WTC11 (cell line): ENCODE data around the gene SRSF6. TPM values are rescaled to one million over a fixed set of nuclear protein-coding genes. Genes with fewer than 3 reads are reported as not detected.

Source experiments
- ATAC-seq: fragments of 200-7000 bp; cut with Tn5 transposase; 2 replicates; pipeline ENCODE4 v1.10.0; 2021; ENCODE audit warnings: mild to moderate bottlenecking, moderate library complexity
- CTCF ChIA-PET: fragments of 300-600 bp; sonication (Branson Sonifier 250); formaldehyde crosslinking; loops from one replicate; lab custom pipeline; 2021; ENCODE audit warnings: antibody characterized with exemption; lab: Charles Lee
- POLR2A ChIA-PET: fragments of 350-600 bp; sonication (Branson Sonifier 250); formaldehyde crosslinking; loops from one replicate; lab custom pipeline; 2021; ENCODE audit warnings: antibody characterized with exemption; lab: Charles Lee
- DNase-seq: peaks from one replicate; pipeline ENCODE4 v3.0.0; 2021; ENCODE audit warnings: low spot score
- H3K27ac Mint-ChIP-seq: 2 replicates; pipeline ENCODE4 v1.8.0; 2021; ENCODE audit warnings: mixed read lengths
- H3K27me3 Mint-ChIP-seq: 2 replicates; pipeline ENCODE4 v1.8.0; 2021; ENCODE audit warnings: low read depth, mild to moderate bottlenecking, moderate library complexity, mixed read lengths
- H3K36me3 Mint-ChIP-seq: 2 replicates; pipeline ENCODE4 v1.8.0; 2021; ENCODE audit warnings: mixed read lengths
- H3K4me1 Mint-ChIP-seq: 2 replicates; pipeline ENCODE4 v1.8.0; 2022; ENCODE audit warnings: mixed read lengths
- H3K4me3 Mint-ChIP-seq: 2 replicates; pipeline ENCODE4 v1.8.0; 2021; ENCODE audit warnings: mild to moderate bottlenecking, moderate library complexity, mixed read lengths
- H3K9me3 Mint-ChIP-seq: 2 replicates; pipeline ENCODE4 v1.8.0; 2021; ENCODE audit warnings: mixed read lengths
- AR ChIP-seq: fragments of 250-450 bp; sonication (Bioruptor Pico); IDR thresholded peaks from 2 replicates; pipeline ENCODE4 v1.9.0; 2021; ENCODE audit warnings: mild to moderate bottlenecking
- ATF6 ChIP-seq: sonication (generic); formaldehyde crosslinking; IDR thresholded peaks from 2 replicates; pipeline ENCODE4 v1.8.1; 2023; ENCODE audit warnings: mild to moderate bottlenecking, missing genetic modification reagents
- E2F5 ChIP-seq: sonication (generic); formaldehyde crosslinking; IDR thresholded peaks from 2 replicates; pipeline ENCODE4 v1.8.1; 2022; ENCODE audit warnings: mild to moderate bottlenecking, moderate library complexity, missing genetic modification reagents
- EMX1 ChIP-seq: fragments of 250-450 bp; sonication (Bioruptor Pico); IDR thresholded peaks from 2 replicates; pipeline ENCODE4 v1.8.0; 2021; ENCODE audit warnings: mild to moderate bottlenecking
- FOXJ3 ChIP-seq: sonication (generic); formaldehyde crosslinking; IDR thresholded peaks from 2 replicates; pipeline ENCODE4 v1.9.0; 2021; ENCODE audit warnings: missing genetic modification reagents, mild to moderate bottlenecking, borderline replicate concordance
- JAZF1 ChIP-seq: fragments of 250-450 bp; sonication (Bioruptor Pico); IDR thresholded peaks from 2 replicates; pipeline ENCODE4 v1.9.0; 2021; ENCODE audit warnings: moderate library complexity, mild to moderate bottlenecking, inconsistent platforms
- MXD4 ChIP-seq: fragments of 250-450 bp; sonication (Bioruptor Pico); IDR thresholded peaks from 2 replicates; pipeline ENCODE4 v1.8.0; 2021; ENCODE audit warnings: mild to moderate bottlenecking, moderate library complexity, borderline replicate concordance
- NFYB ChIP-seq: sonication (generic); formaldehyde crosslinking; conservative IDR thresholded peaks from 2 replicates; pipeline ENCODE4 v1.8.0; 2022; ENCODE audit warnings: low read depth, missing genetic modification reagents
- RORB ChIP-seq: fragments of 250-450 bp; sonication (Bioruptor Pico); IDR thresholded peaks from 2 replicates; pipeline ENCODE4 v1.9.0; 2021; ENCODE audit warnings: mild to moderate bottlenecking
- SMAD4 ChIP-seq: sonication (generic); formaldehyde crosslinking; IDR thresholded peaks from 2 replicates; pipeline ENCODE4 v1.8.0; 2022; ENCODE audit warnings: mild to moderate bottlenecking, missing genetic modification reagents
- SOX15 ChIP-seq: fragments of 250-450 bp; sonication (Bioruptor Pico); IDR thresholded peaks from 2 replicates; pipeline ENCODE4 v1.9.0; 2021; ENCODE audit warnings: mild to moderate bottlenecking
- TEAD1 ChIP-seq: sonication (generic); formaldehyde crosslinking; IDR thresholded peaks from 2 replicates; pipeline ENCODE4 v1.8.0; 2022; ENCODE audit warnings: mild to moderate bottlenecking, missing genetic modification reagents
- ZBTB43 ChIP-seq: sonication (generic); formaldehyde crosslinking; IDR thresholded peaks from 2 replicates; pipeline ENCODE4 v1.8.1; 2023; ENCODE audit warnings: mild to moderate bottlenecking, missing genetic modification reagents
- ZNF396 ChIP-seq: fragments of 250-450 bp; sonication (Bioruptor Pico); IDR thresholded peaks from 2 replicates; pipeline ENCODE4 v1.8.0; 2021; ENCODE audit warnings: mild to moderate bottlenecking, moderate library complexity, borderline replicate concordance
- ZNF425 ChIP-seq: fragments of 250-450 bp; sonication (Bioruptor Pico); conservative IDR thresholded peaks from 2 replicates; pipeline ENCODE4 v1.9.0; 2021; ENCODE audit warnings: mild to moderate bottlenecking
- total RNA-seq: library from RNA; stranded (reverse); gene quantifications from 3 replicates; pipeline ENCODE4 v1.2.3, GENCODE V29; 2021
- TF ChIP-seq, protein P1 (sequence below): sonication (generic); formaldehyde crosslinking; IDR thresholded peaks from 2 replicates; pipeline ENCODE4 v1.8.1; 2023; ENCODE audit warnings: mild to moderate bottlenecking, missing genetic modification reagents, moderate library complexity
- TF ChIP-seq, protein P2 (sequence below): fragments of 200-600 bp; IDR thresholded peaks from 2 replicates; pipeline ENCODE4 v1.8.0; 2022; ENCODE audit warnings: antibody characterized with exemption
- TF ChIP-seq, protein P3 (sequence below): fragments of 250-450 bp; sonication (Bioruptor Pico); IDR thresholded peaks from 2 replicates; pipeline ENCODE4 v1.9.0; 2021; ENCODE audit warnings: moderate library complexity, mild to moderate bottlenecking, inconsistent platforms, borderline replicate concordance

SRSF6 gene
- total RNA-seq, 1 experiment from 2014 or later = 107 TPM

GRCh38 chr20:43450841-43451799 lies 6.6 kb upstream of the SRSF6 start:
- TF ChIP-seq ZNF425 (CRISPR knock-in tag) (no peak), NFYB (CRISPR knock-in tag) (no peak), E2F5 (CRISPR knock-in tag) (no peak), SMAD4 (no peak), MXD4 (no peak), ATF6 (no peak), SOX15 (CRISPR knock-in tag) (no peak), FOXJ3 (CRISPR knock-in tag) (no peak), AR (CRISPR knock-in tag) (no peak)
- DNase-seq = no peak
- POLR2A ChIA-PET = no interaction called here
- Mint-ChIP-seq H3K9me3 (peaks cover 4% of the 10 kb centered on the region; the same call in 1 of the 2 replicates), H3K27ac (no peak overlapping the region), H3K36me3 (no peaks in the 10 kb centered on the region), H3K4me1 (no peaks in the 10 kb centered on the region), H3K4me3 (no peak overlapping the region), H3K27me3 (peaks cover 4% of the 10 kb centered on the region; the same call in 1 of the 2 replicates)
- no peak for ATAC-seq
- CTCF ChIA-PET = interaction anchor here (1.1 kb wide), 1 partner anchor 21 kb away, joined by 4 read pairs; no protein-coding TSS in a partner anchor

GRCh38 chr20:43452404-43453126 lies 5.1 kb upstream of the SRSF6 start:
- H3K36me3 Mint-ChIP-seq = no peaks in the 10 kb centered on the region
- ChIA-PET CTCF (interaction anchor here (1.2 to 1.4 kb wide), 2 partner anchors 56 to 86 kb away, joined by 3 read pairs; no protein-coding TSS in a partner anchor), POLR2A (no interaction called here)
- peaks cover 6% of the 10 kb centered on the region for H3K4me1 Mint-ChIP-seq
- ATAC-seq (no peak), DNase-seq (no peak)
- no peak overlapping the region for H3K27ac Mint-ChIP-seq
- H3K27me3 Mint-ChIP-seq = peaks cover 4% of the 10 kb centered on the region; the same call in 1 of the 2 replicates
- peaks cover 5% of the 10 kb centered on the region; the same call in 1 of the 2 replicates for H3K9me3 Mint-ChIP-seq
- no peak overlapping the region for H3K4me3 Mint-ChIP-seq
- TF ChIP-seq JAZF1 (no peak), EMX1 (no peak), ZBTB43 (CRISPR knock-in tag) (no peak), ZNF396 (CRISPR knock-in tag) (no peak), TEAD1 (no peak), RORB (CRISPR knock-in tag) (no peak)
- TF ChIP-seq, protein P1, sequence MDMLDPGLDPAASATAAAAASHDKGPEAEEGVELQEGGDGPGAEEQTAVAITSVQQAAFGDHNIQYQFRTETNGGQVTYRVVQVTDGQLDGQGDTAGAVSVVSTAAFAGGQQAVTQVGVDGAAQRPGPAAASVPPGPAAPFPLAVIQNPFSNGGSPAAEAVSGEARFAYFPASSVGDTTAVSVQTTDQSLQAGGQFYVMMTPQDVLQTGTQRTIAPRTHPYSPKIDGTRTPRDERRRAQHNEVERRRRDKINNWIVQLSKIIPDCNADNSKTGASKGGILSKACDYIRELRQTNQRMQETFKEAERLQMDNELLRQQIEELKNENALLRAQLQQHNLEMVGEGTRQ (CRISPR knock-in tag) = no peak
- TF ChIP-seq, protein P2, sequence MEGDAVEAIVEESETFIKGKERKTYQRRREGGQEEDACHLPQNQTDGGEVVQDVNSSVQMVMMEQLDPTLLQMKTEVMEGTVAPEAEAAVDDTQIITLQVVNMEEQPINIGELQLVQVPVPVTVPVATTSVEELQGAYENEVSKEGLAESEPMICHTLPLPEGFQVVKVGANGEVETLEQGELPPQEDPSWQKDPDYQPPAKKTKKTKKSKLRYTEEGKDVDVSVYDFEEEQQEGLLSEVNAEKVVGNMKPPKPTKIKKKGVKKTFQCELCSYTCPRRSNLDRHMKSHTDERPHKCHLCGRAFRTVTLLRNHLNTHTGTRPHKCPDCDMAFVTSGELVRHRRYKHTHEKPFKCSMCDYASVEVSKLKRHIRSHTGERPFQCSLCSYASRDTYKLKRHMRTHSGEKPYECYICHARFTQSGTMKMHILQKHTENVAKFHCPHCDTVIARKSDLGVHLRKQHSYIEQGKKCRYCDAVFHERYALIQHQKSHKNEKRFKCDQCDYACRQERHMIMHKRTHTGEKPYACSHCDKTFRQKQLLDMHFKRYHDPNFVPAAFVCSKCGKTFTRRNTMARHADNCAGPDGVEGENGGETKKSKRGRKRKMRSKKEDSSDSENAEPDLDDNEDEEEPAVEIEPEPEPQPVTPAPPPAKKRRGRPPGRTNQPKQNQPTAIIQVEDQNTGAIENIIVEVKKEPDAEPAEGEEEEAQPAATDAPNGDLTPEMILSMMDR = no peak
- TF ChIP-seq, protein P3, sequence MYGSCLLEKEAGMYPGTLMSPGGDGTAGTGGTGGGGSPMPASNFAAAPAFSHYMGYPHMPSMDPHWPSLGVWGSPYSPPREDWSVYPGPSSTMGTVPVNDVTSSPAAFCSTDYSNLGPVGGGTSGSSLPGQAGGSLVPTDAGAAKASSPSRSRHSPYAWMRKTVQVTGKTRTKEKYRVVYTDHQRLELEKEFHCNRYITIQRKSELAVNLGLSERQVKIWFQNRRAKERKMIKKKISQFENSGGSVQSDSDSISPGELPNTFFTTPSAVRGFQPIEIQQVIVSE (CRISPR knock-in tag) = no peak
